Dedifferentiated amniotic fluid mesenchymal stem cell (primary cell): Measurements from ENCODE around the gene NDST1.
"Not testable (repeated sequence)": the region's sequence is repeated elsewhere in the genome, so short reads cannot be mapped to it uniquely, and the experiment has no call there.

Experiments
- DNase-seq: peaks from one replicate; pipeline ENCODE4 v3.0.0-alpha.2; 2016; ENCODE audit errors: extremely low spot score

Gene NDST1

GRCh38 chr5:150508828-150509227 lies 897 bp downstream of the NDST1 start:
- DNase-seq = no peak

- DNase-seq = no peak
Observed at GRCh38 chr5:150509992-150510391, 2.1 kb downstream of the NDST1 start.

- no peak for DNase-seq
Observed at GRCh38 chr5:150510460-150511263, 2.7 kb downstream of the NDST1 start.

DNA sequence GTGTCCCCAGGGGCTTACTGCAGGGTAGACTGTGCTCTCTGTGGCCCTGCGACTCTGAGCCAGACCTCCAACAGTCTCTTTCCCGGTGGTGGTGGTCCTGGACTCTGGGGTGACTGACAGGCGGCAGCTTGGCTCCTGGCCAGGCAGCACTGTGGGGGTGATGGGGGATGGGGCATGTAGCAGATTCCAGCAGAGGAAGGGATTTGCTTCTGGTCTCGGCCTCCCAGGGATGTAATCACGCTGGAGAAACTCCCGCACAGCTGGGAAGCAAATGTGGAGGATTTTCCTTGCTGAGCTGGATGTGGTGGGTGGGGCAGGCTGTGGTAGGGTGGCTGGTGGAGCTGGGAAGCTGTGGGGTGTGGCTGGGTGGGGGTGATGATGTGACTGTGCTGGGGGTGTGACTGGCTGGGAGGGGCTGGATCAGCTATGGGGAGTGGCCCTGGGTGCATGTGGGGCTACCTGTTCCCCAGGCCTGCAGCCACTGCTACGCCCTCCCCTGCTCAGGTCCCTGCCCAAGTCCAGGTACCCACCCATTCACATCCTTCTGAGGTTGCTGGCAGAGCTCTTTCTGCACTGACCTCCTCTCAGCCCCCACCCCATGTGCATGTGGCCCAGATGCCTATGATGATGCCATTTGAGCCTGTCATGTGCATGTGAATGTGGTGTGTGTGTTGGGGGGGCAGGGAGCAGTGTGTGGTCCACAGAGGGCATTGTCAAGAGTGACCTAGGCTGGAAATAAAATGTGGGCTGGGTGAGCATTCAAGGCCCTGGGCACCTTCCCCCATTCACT lies 3.8 kb downstream of the NDST1 start:
- DNase-seq = peak; percentile 68

DNA sequence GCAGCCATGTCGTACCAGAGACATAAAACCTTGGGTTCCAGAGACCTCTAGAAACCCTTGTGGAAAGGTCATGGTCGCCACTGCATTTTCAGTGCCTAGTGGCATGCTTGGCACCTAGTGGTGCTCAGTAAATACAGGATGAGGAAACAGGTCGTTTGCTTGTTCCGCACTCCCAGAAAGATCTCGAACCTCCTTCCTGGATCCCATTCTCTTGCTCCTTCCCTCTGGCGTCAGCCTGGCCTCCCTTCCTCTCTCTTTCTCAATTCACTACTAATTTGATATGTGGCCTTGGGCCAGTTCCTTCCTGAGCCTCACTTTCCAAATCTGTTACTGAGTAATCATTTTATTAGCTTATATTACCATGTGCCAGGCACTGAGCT lies 4.4 kb downstream of the NDST1 start:
- no peak for DNase-seq

GRCh38 chr5:150513375-150514309 lies 5.7 kb downstream of the NDST1 start:
- DNase-seq = no peak

GRCh38 chr5:150514708-150515211 lies 6.8 kb downstream of the NDST1 start:
- DNase-seq = no peak

- peak; percentile 24 for DNase-seq
Observed at GRCh38 chr5:150515446-150515845, 7.5 kb downstream of the NDST1 start.

- no peak for DNase-seq
Observed at GRCh38 chr5:150516011-150516410, 8.1 kb downstream of the NDST1 start.

DNA sequence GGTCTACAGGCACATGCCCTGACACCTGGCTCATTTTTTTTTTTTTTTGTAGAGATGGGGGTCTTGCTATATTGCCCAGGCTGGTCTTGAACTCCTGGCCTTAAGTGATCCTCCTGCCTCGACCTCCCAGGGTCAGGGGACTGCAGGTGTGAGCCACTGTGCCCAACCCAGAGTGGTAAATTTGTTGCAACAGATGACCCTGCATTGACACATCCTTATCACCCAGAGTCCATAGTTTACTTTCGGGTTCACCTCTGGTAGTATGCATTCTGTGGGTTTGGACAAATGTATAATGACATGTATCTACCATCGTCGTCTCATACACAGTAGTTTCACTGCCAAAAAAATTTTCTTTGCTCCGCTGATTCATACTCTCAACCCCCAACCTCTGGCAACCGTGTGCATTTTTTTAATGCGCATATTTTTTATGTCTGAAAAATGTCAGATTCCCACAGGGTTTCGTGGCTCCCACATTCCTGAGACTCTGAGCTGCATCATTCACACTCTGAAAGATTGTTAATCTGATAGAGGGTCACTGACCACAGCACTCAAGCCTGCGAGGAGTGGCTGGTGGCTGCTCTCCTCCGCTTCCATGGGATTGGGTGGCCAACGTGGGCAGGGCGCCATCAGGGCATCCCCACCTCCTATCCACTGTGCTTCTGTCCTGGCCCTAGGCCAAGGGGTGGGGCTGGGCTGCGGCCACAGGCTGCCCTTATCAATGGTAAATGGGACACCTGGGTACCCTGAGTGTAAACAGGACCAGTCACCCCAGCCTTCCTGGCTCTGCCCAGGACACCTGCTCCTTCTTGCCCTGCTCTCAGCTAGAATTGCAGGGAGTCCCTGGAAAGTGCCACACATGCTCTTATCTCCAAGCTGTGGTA lies 9.6 kb downstream of the NDST1 start:
- DNase-seq = peak; percentile 90

- DNase-seq = not testable (repeated sequence)
Observed at GRCh38 chr5:150518712-150519559, 11.0 kb downstream of the NDST1 start.

GRCh38 chr5:150519560-150519945 lies 11.6 kb downstream of the NDST1 start:
- DNase-seq = no peak

DNA sequence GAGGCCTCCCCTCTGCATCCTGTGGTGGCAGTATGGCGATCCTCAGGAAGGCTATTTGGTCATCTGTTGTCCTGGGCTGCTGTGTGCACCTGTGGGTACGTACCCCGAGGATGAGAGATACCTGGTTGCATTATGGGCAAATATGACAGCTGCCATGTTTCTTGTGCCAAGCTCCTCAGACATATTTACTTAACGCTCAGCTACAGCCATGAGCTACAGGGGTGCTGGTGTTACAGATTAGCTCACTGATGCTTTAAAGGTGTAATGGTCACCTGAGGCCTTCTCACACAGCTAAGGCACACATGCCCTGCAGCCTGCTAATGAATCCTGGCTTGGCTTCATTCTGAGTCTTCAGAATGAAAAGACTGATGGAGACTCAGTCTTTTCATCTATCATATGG lies 12.0 kb downstream of the NDST1 start:
- no peak for DNase-seq

DNA sequence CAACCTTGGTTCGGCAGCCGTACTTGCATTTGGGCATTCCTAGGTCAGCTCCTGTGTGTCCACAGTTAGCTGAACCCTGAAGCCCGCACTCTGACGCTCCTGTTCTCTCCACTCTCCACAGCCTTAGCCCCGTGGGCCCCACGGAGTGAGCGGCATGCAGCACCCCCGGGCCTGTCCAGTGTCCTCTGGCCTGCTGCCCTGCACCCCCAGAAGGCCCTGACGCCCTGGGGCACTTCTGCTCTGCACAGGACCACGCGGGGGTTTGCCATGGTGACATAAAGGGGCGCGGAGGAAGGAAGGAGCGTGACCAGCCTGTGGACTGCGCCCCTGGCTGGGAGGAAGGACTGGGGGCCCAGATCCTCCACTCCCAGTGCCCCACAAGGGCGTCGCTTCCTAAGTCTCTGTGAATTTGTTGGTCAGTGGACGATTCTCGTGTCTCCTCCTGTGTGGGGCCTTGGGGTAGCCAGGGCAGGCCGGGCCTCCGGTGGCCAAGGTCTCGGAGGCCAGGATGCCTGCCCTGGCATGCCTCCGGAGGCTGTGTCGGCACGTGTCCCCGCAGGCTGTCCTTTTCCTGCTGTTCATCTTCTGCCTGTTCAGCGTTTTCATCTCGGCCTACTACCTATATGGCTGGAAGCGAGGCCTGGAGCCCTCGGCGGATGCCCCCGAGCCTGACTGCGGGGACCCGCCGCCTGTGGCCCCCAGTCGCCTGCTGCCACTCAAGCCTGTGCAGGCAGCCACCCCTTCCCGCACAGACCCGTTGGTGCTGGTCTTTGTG lies 13.0 kb downstream of the NDST1 start:
- no peak for DNase-seq

DNA sequence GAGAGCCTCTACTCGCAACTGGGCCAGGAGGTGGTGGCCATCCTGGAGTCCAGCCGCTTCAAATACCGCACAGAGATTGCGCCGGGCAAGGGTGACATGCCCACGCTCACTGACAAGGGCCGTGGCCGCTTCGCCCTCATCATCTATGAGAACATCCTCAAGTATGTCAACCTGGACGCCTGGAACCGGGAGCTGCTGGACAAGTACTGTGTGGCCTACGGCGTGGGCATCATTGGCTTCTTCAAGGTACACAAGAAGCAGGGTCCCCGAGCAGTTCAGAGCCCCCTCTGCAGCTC lies 13.5 kb downstream of the NDST1 start:
- no peak for DNase-seq

DNA sequence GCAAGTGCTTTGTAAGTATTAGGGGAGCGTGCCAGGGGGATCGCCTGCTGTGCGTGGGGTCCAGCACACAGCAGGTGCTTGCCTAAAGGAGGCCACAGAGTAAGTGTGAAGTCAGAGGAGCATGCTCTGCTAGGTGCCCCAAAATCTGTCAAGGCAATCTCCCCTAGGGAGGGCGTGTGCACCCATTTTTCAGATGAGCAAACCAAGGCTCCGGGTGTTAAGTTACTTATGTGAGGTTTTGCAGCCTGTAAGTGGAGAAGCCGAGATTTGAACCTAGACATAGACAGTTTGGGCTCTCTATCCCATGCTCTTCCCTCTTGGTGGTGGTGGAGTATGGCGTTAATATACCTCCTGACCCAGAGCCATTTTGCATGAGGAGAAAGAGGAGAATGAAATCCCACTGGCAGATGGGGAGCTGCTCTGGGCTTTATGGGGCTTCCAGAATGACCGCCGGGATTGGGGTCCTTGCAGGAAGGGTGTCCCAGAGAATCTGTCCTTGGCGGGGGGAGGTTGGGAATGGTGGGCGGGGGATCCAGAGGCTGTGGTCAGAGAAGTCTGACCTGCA lies 14.1 kb downstream of the NDST1 start:
- no peak for DNase-seq

GRCh38 chr5:150522504-150523414 lies 14.8 kb downstream of the NDST1 start:
- no peak for DNase-seq
